IMR-90 (cell line): ENCODE measurements around the gene SENP5. TPM values are rescaled to one million over a fixed set of nuclear protein-coding genes. Genes with fewer than 3 reads are reported as not detected.

Experiments used
- ATAC-seq: fragments of 200-7000 bp; cut with Tn5 transposase; 2 replicates; pipeline ENCODE4 v1.9.1; 2020; ENCODE audit warnings: low read depth, mild to moderate bottlenecking, moderate library complexity
- BruUV-seq: library from RNA; stranded (reverse); fragments of 400-500 nt; replicated peaks from 2 replicates; lab custom pipeline; 2021; lab: Mats Ljungman, UMichigan
- CTCF ChIA-PET: fragments of 300-600 bp; formaldehyde crosslinking; extraction: SDS; loops from one replicate; lab custom pipeline; 2021; ENCODE audit warnings: antibody characterized with exemption; lab: Yijun Ruan, JAX
- POLR2A ChIA-PET: fragments of 300-600 bp; sonication (Branson Sonifier 250); formaldehyde crosslinking; loops from one replicate; lab custom pipeline; 2022; ENCODE audit warnings: antibody characterized with exemption; ENCODE audit not compliant: unreplicated experiment; lab: Charles Lee
- DNase-seq: peaks from one replicate; pipeline ENCODE4 v3.0.0; 2013
- H2AFZ ChIP-seq: replicated peaks from 2 replicates; pipeline ENCODE3; 2013; ENCODE audit warnings: low read length, mild to moderate bottlenecking; ENCODE audit not compliant: poor library complexity
- H2AK5ac ChIP-seq: 2 replicates; pipeline ENCODE4 v1.6.1; 2013; ENCODE audit warnings: low read depth, low read length, inconsistent platforms
- H2AK9ac ChIP-seq: replicated peaks from 2 replicates; pipeline ENCODE3; 2013; ENCODE audit warnings: mild to moderate bottlenecking, low read depth, low read length, moderate library complexity; ENCODE audit not compliant: poor library complexity
- H2BK120ac ChIP-seq: 2 replicates; pipeline ENCODE4 v1.6.1; 2013; ENCODE audit warnings: low read depth, low read length, inconsistent platforms
- H2BK15ac ChIP-seq: 3 replicates; pipeline ENCODE4 v1.6.1; 2013; ENCODE audit warnings: low read depth, low read length, inconsistent platforms
- H2BK20ac ChIP-seq: 2 replicates; pipeline ENCODE4 v1.6.1; 2013; ENCODE audit warnings: low read depth, mild to moderate bottlenecking, inconsistent platforms, low read length, moderate library complexity
- H2BK5ac ChIP-seq: 2 replicates; pipeline ENCODE4 v1.6.1; 2013; ENCODE audit warnings: mild to moderate bottlenecking, low read depth, low read length, inconsistent platforms; ENCODE audit not compliant: poor library complexity, severe bottlenecking
- H3K14ac ChIP-seq: replicated peaks from 2 replicates; pipeline ENCODE4 v1.6.1; 2013; ENCODE audit warnings: low read depth, low read length, inconsistent platforms
- H3K18ac ChIP-seq: 2 replicates; pipeline ENCODE4 v1.6.1; 2013; ENCODE audit warnings: low read depth, low read length, control low read depth
- H3K23ac ChIP-seq: 2 replicates; pipeline ENCODE4 v1.6.1; 2013; ENCODE audit warnings: low read depth, low read length, inconsistent platforms
- H3K27ac ChIP-seq: 2 replicates; pipeline ENCODE4 v1.5.1; 2013; ENCODE audit warnings: mild to moderate bottlenecking, control low read depth, low read length; ENCODE audit not compliant: insufficient read depth
- H3K27me3 ChIP-seq: 2 replicates; pipeline ENCODE4 v1.6.1; 2013; ENCODE audit warnings: low read length; ENCODE audit not compliant: control insufficient read depth, insufficient read depth
- H3K36me3 ChIP-seq: 2 replicates; pipeline ENCODE4 v1.6.1; 2013; ENCODE audit warnings: low read length, mixed read lengths; ENCODE audit not compliant: control insufficient read depth, insufficient read depth
- H3K4ac ChIP-seq: 2 replicates; pipeline ENCODE4 v1.6.1; 2013; ENCODE audit warnings: low read depth, low read length, inconsistent platforms
- H3K4me1 ChIP-seq: 2 replicates; pipeline ENCODE4 v1.6.1; 2013; ENCODE audit warnings: low read length, mixed read lengths; ENCODE audit not compliant: control insufficient read depth, insufficient read depth
- H3K4me2 ChIP-seq: 2 replicates; pipeline ENCODE4 v1.6.1; 2013; ENCODE audit warnings: low read depth, mild to moderate bottlenecking, control low read depth, low read length, moderate library complexity
- H3K4me3 ChIP-seq: 2 replicates; pipeline ENCODE4 v1.5.1; 2013; ENCODE audit warnings: low read depth, mild to moderate bottlenecking, control low read depth, low read length, moderate library complexity; ENCODE audit not compliant: insufficient read depth
- H3K56ac ChIP-seq: 2 replicates; pipeline ENCODE4 v1.6.1; 2013; ENCODE audit warnings: low read length, inconsistent platforms; ENCODE audit not compliant: insufficient read depth; ENCODE audit errors: extremely low read depth
- H3K79me1 ChIP-seq, 2 experiments: 2 replicates each; pipeline ENCODE4 v1.6.1; 2013; ENCODE audit warnings: low read length in 2 of 2, inconsistent platforms in 1 of 2, low read depth in 1 of 2
- H3K9ac ChIP-seq: 2 replicates; pipeline ENCODE4 v1.6.1; 2013; ENCODE audit warnings: low read depth, low read length, control low read depth
- H3K9me1 ChIP-seq: 2 replicates; pipeline ENCODE4 v1.6.1; 2013; ENCODE audit warnings: low read length, inconsistent platforms; ENCODE audit not compliant: insufficient read depth
- H3K9me3 ChIP-seq: 2 replicates; pipeline ENCODE4 v1.6.1; 2013; ENCODE audit warnings: low read length; ENCODE audit not compliant: control insufficient read depth, insufficient read depth
- H4K20me1 ChIP-seq: 2 replicates; pipeline ENCODE4 v1.6.1; 2013; ENCODE audit warnings: low read length, inconsistent platforms; ENCODE audit not compliant: insufficient read depth
- H4K5ac ChIP-seq: 2 replicates; pipeline ENCODE4 v1.6.1; 2013; ENCODE audit warnings: mild to moderate bottlenecking, low read depth, low read length, control low read depth
- H4K8ac ChIP-seq, 2 experiments: 2 replicates each; pipeline ENCODE4 v1.6.1; 2013; ENCODE audit warnings: low read depth in 2 of 2, low read length in 2 of 2, control low read depth in 1 of 2, inconsistent platforms in 1 of 2
- H4K91ac ChIP-seq: 2 replicates; pipeline ENCODE4 v1.6.1; 2013; ENCODE audit warnings: low read depth, low read length, inconsistent platforms; ENCODE audit not compliant: insufficient read depth
- BHLHE40 ChIP-seq: fragments of 150-350 bp; IDR thresholded peaks from 2 replicates; pipeline ENCODE4 v1.6.1; 2016; ENCODE audit warnings: mild to moderate bottlenecking, low read depth, low read length
- CEBPB ChIP-seq: IDR thresholded peaks from 2 replicates; pipeline ENCODE4 v1.6.1; 2012; ENCODE audit warnings: low read depth, low read length, improper control_type of control experiment
- CHD1 ChIP-seq: IDR thresholded peaks from 2 replicates; pipeline ENCODE4 v1.6.1; 2012; ENCODE audit warnings: low read depth, low read length, improper control_type of control experiment
- CTCF ChIP-seq: conservative IDR thresholded peaks from 2 replicates; pipeline ENCODE4 v1.5.1; 2012; ENCODE audit warnings: mild to moderate bottlenecking, low read depth, low read length, improper control_type of control experiment
- ELK1 ChIP-seq: fragments of 150-350 bp; IDR thresholded peaks from 2 replicates; pipeline ENCODE4 v1.6.1; 2016; ENCODE audit warnings: low read depth, mild to moderate bottlenecking, low read length, moderate library complexity, borderline replicate concordance
- MAFK ChIP-seq: IDR thresholded peaks from 2 replicates; pipeline ENCODE4 v1.6.1; 2012; ENCODE audit warnings: low read depth, low read length, improper control_type of control experiment
- MAZ ChIP-seq: IDR thresholded peaks from 2 replicates; pipeline ENCODE4 v1.6.1; 2012; ENCODE audit warnings: low read depth, mild to moderate bottlenecking, low read length, improper control_type of control experiment, moderate library complexity, borderline replicate concordance
- NFE2L2 ChIP-seq: fragments of 150-350 bp; IDR thresholded peaks from 2 replicates; pipeline ENCODE4 v1.6.1; 2016; ENCODE audit warnings: low read depth, mild to moderate bottlenecking, low read length
- POLR2A ChIP-seq: IDR thresholded peaks from 2 replicates; pipeline ENCODE4 v1.6.1; 2012; ENCODE audit warnings: mild to moderate bottlenecking, low read depth, low read length
- RAD21 ChIP-seq: IDR thresholded peaks from 2 replicates; pipeline ENCODE4 v1.6.1; 2012; ENCODE audit warnings: low read length, improper control_type of control experiment
- RCOR1 ChIP-seq: IDR thresholded peaks from 2 replicates; pipeline ENCODE4 v1.6.1; 2012; ENCODE audit warnings: mild to moderate bottlenecking, low read length, improper control_type of control experiment; ENCODE audit not compliant: insufficient replicate concordance
- RFX5 ChIP-seq: IDR thresholded peaks from 2 replicates; pipeline ENCODE4 v1.8.0; 2012; ENCODE audit warnings: low read depth, mild to moderate bottlenecking, low read length, moderate library complexity
- SMC3 ChIP-seq: fragments of 150-350 bp; IDR thresholded peaks from 2 replicates; pipeline ENCODE4 v1.6.1; 2016; ENCODE audit warnings: low read depth, mild to moderate bottlenecking, antibody characterized with exemption, low read length, moderate library complexity
- USF2 ChIP-seq: fragments of 150-350 bp; IDR thresholded peaks from 2 replicates; pipeline ENCODE4 v1.6.1; 2017; ENCODE audit warnings: mild to moderate bottlenecking, antibody characterized with exemption, low read length, low read depth
- WGBS, 2 experiments: methylation state at CpG; one replicate each; pipeline versions ENCODE4 v1.1.5 to v1.1.7; 2013; ENCODE audit warnings: missing lambda C conversion rate in 2 of 2; ENCODE audit not compliant: insufficient read length in 1 of 2; ENCODE audit errors: extremely low coverage in 2 of 2; 5-methylcytosine and 5-hydroxymethylcytosine counted together
- dilution Hi-C: fragments of 300-500 bp; cut with HindIII; formaldehyde crosslinking; loops from one replicate; pipeline ENCODE4 v1.14.3; 2018; ENCODE audit warnings: low sequenced_read_pairs; ENCODE audit not compliant: unreplicated experiment
- in situ Hi-C: fragments of 300-500 bp; cut with MboI; formaldehyde crosslinking; loops from 3 replicates; pipeline ENCODE4 v1.14.3; 2019; ENCODE audit warnings: low sequenced_read_pairs, inconsistent platforms, mixed read lengths
- intact Hi-C: fragments of 100-400 bp; cut with micrococcal nuclease; formaldehyde crosslinking; loops from 2 replicates; pipeline ENCODE4 v1.10.0; 2022
- polyA plus RNA-seq, 3 experiments: library from polyadenylated mRNA; depleted of rRNA; stranded (reverse); fragments of >200 nt; gene quantifications; 2 replicates each; pipeline ENCODE4 v1.2.3, GENCODE V29; 2012; ENCODE audit warnings: low replicate concordance in 1 of 3
- total RNA-seq: library from RNA; depleted of rRNA; stranded (reverse); fragments of >200 nt; gene quantifications from 2 replicates; pipeline ENCODE4 v1.2.3, GENCODE V29; 2012

Gene SENP5
- total and polyA plus RNA-seq, 2 of the 4 experiments (the other 2 are of a cell fraction), result 7.4 to 44.4 TPM

GRCh38 chr3:196915375-196915774 lies 47.7 kb downstream of the SENP5 start:
- no peak overlapping the region for H2BK5ac ChIP-seq
- intact Hi-C loops, result no loop called here
- ATAC-seq, result no peak
- no peak for DNase-seq
- H2AK9ac ChIP-seq, result no peak overlapping the region
- no CpG with 5 or more reads among the region's 3 CpGs for WGBS, 2 experiments
- H2AFZ ChIP-seq, result no peak overlapping the region
- H2BK20ac ChIP-seq, result no peak overlapping the region
- H3K4me2 ChIP-seq, result no peak overlapping the region
- no peaks in the 10 kb centered on the region for H3K4me1 ChIP-seq
- no peak overlapping the region for H2BK120ac ChIP-seq
- no peak overlapping the region for H3K56ac ChIP-seq
- H3K79me1 ChIP-seq, result peaks cover 0 to 3% of the 10 kb centered on the region in 2 experiments; a peak in 1 of 4 replicates
- H4K5ac ChIP-seq, result no peak overlapping the region
- H3K14ac ChIP-seq, result no peak overlapping the region
- no peak overlapping the region for H3K23ac ChIP-seq
- H3K27ac ChIP-seq, result no peak overlapping the region
- no peak overlapping the region for H4K91ac ChIP-seq
- H3K18ac ChIP-seq, result no peak overlapping the region
- H3K9me3 ChIP-seq, result no peaks in the 10 kb centered on the region
- dilution Hi-C loops, result no loop called here
- no peak overlapping the region for H4K8ac ChIP-seq
- no peak overlapping the region for H3K4me3 ChIP-seq
- H2BK15ac ChIP-seq, result no peak overlapping the region
- no peak overlapping the region for H2AK5ac ChIP-seq
- no peak overlapping the region for H3K9ac ChIP-seq
- H3K9me1 ChIP-seq, result no peaks in the 10 kb centered on the region; the same call in 1 of the 2 replicates
- H3K36me3 ChIP-seq, result peaks cover 14% of the 10 kb centered on the region
- CTCF ChIA-PET, result no interaction called here
- POLR2A ChIA-PET, result no interaction called here
- H4K20me1 ChIP-seq, result no peaks in the 10 kb centered on the region
- no peak overlapping the region for H3K4ac ChIP-seq
- in situ Hi-C loops, result no loop called here
- BruUV-seq, result no TSS peak
- H3K27me3 ChIP-seq, result no peaks in the 10 kb centered on the region
- TF ChIP-seq USF2 (no peak), RFX5 (no peak), SMC3 (no peak), RCOR1 (no peak), CHD1 (no peak), POLR2A (no peak), ELK1 (no peak), NFE2L2 (no peak), BHLHE40 (no peak), RAD21 (no peak), CTCF (no peak), CEBPB (no peak), MAFK (no peak), MAZ (no peak)
